ENCODE measurements around the gene GPC3.
"Not testable (repeated sequence)": the region's sequence is repeated elsewhere in the genome, so short reads cannot be mapped to it uniquely, and the experiment has no call there.

GPC3 gene

GRCh38 chrX:133646719-133647116 is 338.7 kb downstream of the GPC3 start:
- DNase-seq (ENCODE audit: low read depth) = no peak

- DNase-seq (ENCODE audit: low read depth) = no peak
Measured at GRCh38 chrX:133645977-133646718, 339.2 kb downstream of the GPC3 start.

- DNase-seq (ENCODE audit: low read depth) = no peak
Measured at GRCh38 chrX:133645256-133645655, 340.1 kb downstream of the GPC3 start.

GRCh38 chrX:133640161-133641015 is 345.0 kb downstream of the GPC3 start:
- DNase-seq (ENCODE audit: low read depth) = no peak

GRCh38 chrX:133639726-133640125 is 345.7 kb downstream of the GPC3 start:
- DNase-seq (ENCODE audit: low read depth) = no peak

GRCh38 chrX:133638285-133638684 is 347.1 kb downstream of the GPC3 start:
- DNase-seq (ENCODE audit: low read depth) = no peak

GRCh38 chrX:133637765-133638164 is 347.6 kb downstream of the GPC3 start:
- no peak for DNase-seq (ENCODE audit: low read depth)

GRCh38 chrX:133636009-133636408 is 349.4 kb downstream of the GPC3 start:
- DNase-seq (ENCODE audit: low read depth) = no peak

- DNase-seq (ENCODE audit: low read depth) = no peak
Measured at GRCh38 chrX:133634416-133634815, 351.0 kb downstream of the GPC3 start.

- no peak for DNase-seq (ENCODE audit: low read depth)
Measured at GRCh38 chrX:133633950-133634349, 351.4 kb downstream of the GPC3 start.

- DNase-seq (ENCODE audit: low read depth) = no peak
Measured at GRCh38 chrX:133633162-133633561, 352.2 kb downstream of the GPC3 start.

- no peak for DNase-seq (ENCODE audit: low read depth)
Measured at GRCh38 chrX:133630362-133630761, 355.0 kb downstream of the GPC3 start.

- DNase-seq (ENCODE audit: low read depth) = no peak
Measured at GRCh38 chrX:133627673-133628072, 357.7 kb downstream of the GPC3 start.

GRCh38 chrX:133621384-133621783 is 364.0 kb downstream of the GPC3 start:
- DNase-seq (ENCODE audit: low read depth) = not testable (repeated sequence)

GRCh38 chrX:133611676-133612075 is 373.7 kb downstream of the GPC3 start:
- DNase-seq (ENCODE audit: low read depth) = no peak

GRCh38 chrX:133610056-133610455 is 375.3 kb downstream of the GPC3 start:
- DNase-seq (ENCODE audit: low read depth) = peak; percentile 16

GRCh38 chrX:133609166-133609565 is 376.2 kb downstream of the GPC3 start:
- no peak for DNase-seq (ENCODE audit: low read depth)

GRCh38 chrX:133608406-133608805 is 377.0 kb downstream of the GPC3 start:
- DNase-seq (ENCODE audit: low read depth) = peak; percentile 50

- no peak for DNase-seq (ENCODE audit: low read depth)
Measured at GRCh38 chrX:133607419-133608348, 377.7 kb downstream of the GPC3 start.

- no peak for DNase-seq (ENCODE audit: low read depth)
Measured at GRCh38 chrX:133606990-133607389, 378.4 kb downstream of the GPC3 start.

- DNase-seq (ENCODE audit: low read depth) = no peak
Measured at GRCh38 chrX:133604801-133605200, 380.6 kb downstream of the GPC3 start.

GRCh38 chrX:133602881-133603280 is 382.5 kb downstream of the GPC3 start:
- DNase-seq (ENCODE audit: low read depth) = no peak
